Measurements from ENCODE around the gene FGGY.

GRCh38 chr1:59733443-59734141 is 436.7 kb downstream of the FGGY start:
- TF ChIP-seq CTCF (IDR thresholded peaks at IDR 0.05) = no peak
- no peak for TF ChIP-seq EZH2 (IDR thresholded peaks at IDR 0.05; ENCODE audit: borderline replicate concordance, insufficient read depth, low read depth, low read length, poor library complexity, severe bottlenecking)
